Heart right ventricle (tissue), 16 donors: Measurements from ENCODE around the gene CENPM. TPM values are rescaled to one million over a fixed set of nuclear protein-coding genes. Genes with fewer than 3 reads are reported as not detected.

Experiments
- ATAC-seq, 8 donors: fragments of 200-7000 bp; cut with Tn5 transposase; one replicate each; pipeline ENCODE4 v1.9.1; 2020; ENCODE audit warnings: mild to moderate bottlenecking in 8 of 8, moderate library complexity in 8 of 8, moderate number of reproducible peaks in 1 of 8
- DNase-seq, 2 donors: peaks; one replicate each; pipeline ENCODE4 v3.0.0-alpha.2; 2020
- H3K27ac ChIP-seq, 10 donors: fragments of 200-600 bp; sonication (generic) in 2 of 10; one replicate each; pipeline versions ENCODE4 v1.5.0 to v1.8.0; 2020 to 2022; ENCODE audit warnings: mild to moderate bottlenecking in 3 of 10
- H3K27me3 ChIP-seq, 7 donors: fragments of 200-600 bp; one replicate each; pipeline ENCODE4 v1.8.0; 2021 to 2022; ENCODE audit warnings: mild to moderate bottlenecking in 2 of 7
- H3K36me3 ChIP-seq, 9 donors: fragments of 200-600 bp; sonication (generic) in 1 of 9; one replicate each; pipeline versions ENCODE4 v1.5.0 to v1.8.0; 2020 to 2022; ENCODE audit warnings: mild to moderate bottlenecking in 2 of 9
- H3K4me1 ChIP-seq, 9 donors: fragments of 200-600 bp; sonication (generic) in 1 of 9; one replicate each; pipeline versions ENCODE4 v1.5.0 to v1.8.0; 2020 to 2022; ENCODE audit warnings: mild to moderate bottlenecking in 4 of 9
- H3K4me3 ChIP-seq, 10 donors: fragments of 200-600 bp; sonication (generic) in 2 of 10; one replicate each; pipeline versions ENCODE4 v1.5.0 to v1.8.0; 2020 to 2022; ENCODE audit warnings: mild to moderate bottlenecking in 7 of 10, moderate library complexity in 2 of 10
- H3K9me3 ChIP-seq, 11 donors: fragments of 200-600 bp in 10 of 11; sonication (generic) in 2 of 11; one replicate each; pipeline versions ENCODE4 v1.5.0 to v1.8.0; 2013 to 2022; ENCODE audit warnings: mild to moderate bottlenecking in 2 of 11, control low read depth in 1 of 11, moderate library complexity in 1 of 11
- CTCF ChIP-seq, 9 donors: fragments of 200-600 bp; sonication (generic) in 2 of 9; IDR thresholded peaks; one replicate each; pipeline versions ENCODE4 v1.5.0 to v1.8.0; 2021 to 2022; ENCODE audit warnings: antibody characterized with exemption in 9 of 9, mild to moderate bottlenecking in 5 of 9, moderate library complexity in 1 of 9
- WGBS, 2 donors: extraction: QIAGEN DNeasy Blood & Tissue Kit; methylation state at CpG; one replicate each; pipeline ENCODE4 v1.1.7; 2013; ENCODE audit warnings: inconsistent platforms in 1 of 2; 5-methylcytosine and 5-hydroxymethylcytosine counted together
- intact Hi-C, 10 donors: fragments of 100-400 bp; cut with DNase I; formaldehyde crosslinking; loops; one replicate each; pipeline versions ENCODE4 v1.11.1 to v1.14.2; 2022
- long read RNA-seq, 3 donors: library from polyadenylated mRNA; unstranded; transcript quantifications; one replicate each; pipeline ENCODE4 v2.0.0, GENCODE V29; 2020 to 2021
- polyA plus RNA-seq, 2 donors: library from polyadenylated mRNA; stranded (reverse); fragments of 200-250 nt; gene quantifications; one replicate each; pipeline ENCODE4 v1.2.3, GENCODE V29; 2013
- total RNA-seq, 10 donors: library from RNA; stranded (reverse); fragmentation: NEBNext Ultra II Directional in 3 of 10; extraction: Animal tissue kit (Norgen Biotek cat#: 25700) in 3 of 10; gene quantifications; one replicate each; pipeline versions ENCODE4 v1.2.1 to v1.2.4, GENCODE V29; 2021 to 2023
- donor health status: Arrhythmogenic right ventricular cardiomyopathy.
- donor health status: ischemic (EF 13 %, LVEDD 7.1; RV severe dilation, severe dysfunction).
- donor health status: healthy with polysubstance abuse.
- donor health status: DM: no; HTN: yes; CAD: no.
- donor health status: DM: no; HTN: no; CAD: no.
- donor health status: ischemic (EF 25% LVEDD 6.9; RV normal size, moderate dysfunction).
- donor health status: ischemic (EF 25% LVEDD 5.7; RV mildly dilated, moderate dysfunction).
- donor health status: healthy.
- donor health status: DM: yes; HTN: yes; CAD: no.
- donor health status: Ischemic cardiomyopathy.
- donor health status: ischemic (EF 35%, LVEDD 5.7; RV mildly dilated, moderate dysfunction).
- donor health status: nonischemic (EF 11% LVEDD 7.7; RV severe dilation, severe dysfunction).
- donor health status: DM: yes; HTN: yes; CAD: no.
- donor health status: PGD.
- donor health status: ischemic (EF 29% LVEDD 5.4; RV normal size, mild dysfunction).
- donor health status: nonischemic (EF 23%, LVEDD 6.1; RV moderate dilation, normal function).

The CENPM gene
- total RNA-seq (1 to 10 TPM in 1 of 10 donors, under 1 TPM in 5, not detected in 4; 0.34 to 3.5 (median 0.66) TPM), polyA plus RNA-seq (1 to 10 TPM; 1.0 to 1.7 TPM)
- long read RNA-seq, donor 1, partial matches to known transcripts, result 0 of 2 reads
- long read RNA-seq, donor 1, other reads (novel, unspliced or antisense), result 0 of 2 reads
- long read RNA-seq, donor 2, partial matches to known transcripts, result 0 of 1 reads
- long read RNA-seq, donor 2, other reads (novel, unspliced or antisense), result 0 of 1 reads
- long read RNA-seq, donor 3, result 0 reads

- intact Hi-C loops, result no loop called here
- no peaks in the 10 kb centered on the region for H3K9me3 ChIP-seq
- H3K4me1 ChIP-seq, result peaks cover 0 to 24% (median 13%) of the 10 kb centered on the region in 9 donors
- WGBS, 2 donors, result 1 to 2% methylated on average over 54 to 56 of the region's 56 CpGs
- H3K27ac ChIP-seq, result peak within 1 kb of the TSS in 4 of 10 donors; percentile 7 to 71 (median 34)
- H3K36me3 ChIP-seq, result no peaks in the 10 kb centered on the region
- DNase-seq (peak; percentile 89 to 93), ATAC-seq (peak; percentile 96 to 99 (median 98))
- H3K4me3 ChIP-seq, result peak within 1 kb of the TSS; percentile 39 to 87 (median 65)
- H3K27me3 ChIP-seq, result peaks cover 0 to 8% (median 0%) of the 10 kb centered on the region in 7 donors
- TF ChIP-seq CTCF (IDR thresholded peaks at IDR 0.05), result peak in 1 of 9 donors; percentile 3
Observed at GRCh38 chr22:41946629-41947423, at the start of gene CENPM. Gene CENPM (minus strand): TSS chr22:41947152. CDS start chr22:41947076, 76 bp downstream.

GRCh38 chr22:41995211-41995610 is 48.3 kb upstream of the CENPM start:
- H3K36me3 ChIP-seq, result no peaks in the 10 kb centered on the region
- WGBS, 2 donors, result 44 to 52% methylated on average over 3 of the region's 3 CpGs
- DNase-seq (no peak), ATAC-seq (no peak)
- H3K4me3 ChIP-seq, result no peak overlapping the region
- no peak for TF ChIP-seq CTCF (IDR thresholded peaks at IDR 0.05)
- H3K27ac ChIP-seq, result no peak overlapping the region
- peaks cover 0 to 11% (median 0%) of the 10 kb centered on the region in 9 donors for H3K4me1 ChIP-seq
- H3K9me3 ChIP-seq, result no peaks in the 10 kb centered on the region
- H3K27me3 ChIP-seq, result peaks cover 0 to 21% (median 3%) of the 10 kb centered on the region in 7 donors
- intact Hi-C loops, result no loop called here

- Histone ChIP-seq H3K9me3 (no peaks in the 10 kb centered on the region), H3K27me3 (peaks cover 0 to 16% (median 0%) of the 10 kb centered on the region in 7 donors), H3K4me3 (no peak overlapping the region), H3K4me1 (no peaks in the 10 kb centered on the region), H3K27ac (no peak overlapping the region), H3K36me3 (no peaks in the 10 kb centered on the region)
- 90% methylated on average over 5 of the region's 5 CpGs for WGBS, 2 donors
- intact Hi-C loops, result no loop called here
- TF ChIP-seq CTCF (IDR thresholded peaks at IDR 0.05), result no peak
- DNase-seq, result no peak
- no peak for ATAC-seq
Observed at GRCh38 chr22:41992496-41992895, 45.5 kb upstream of the CENPM start.

GRCh38 chr22:41991111-41991510 is 44.2 kb upstream of the CENPM start:
- Histone ChIP-seq H3K4me1 (no peaks in the 10 kb centered on the region), H3K36me3 (no peaks in the 10 kb centered on the region), H3K27me3 (peaks cover 0 to 9% (median 0%) of the 10 kb centered on the region in 7 donors), H3K27ac (no peak overlapping the region), H3K4me3 (no peak overlapping the region), H3K9me3 (no peaks in the 10 kb centered on the region)
- TF ChIP-seq CTCF (IDR thresholded peaks at IDR 0.05), result no peak
- DNase-seq (no peak), ATAC-seq (no peak)
- intact Hi-C loops, result no loop called here
- WGBS, 2 donors, result 91 to 93% methylated on average over 7 of the region's 7 CpGs
